LNCAP (cell line): ENCODE data around the gene SIRPB2.

Experiments
- CTCF ChIP-seq: fragments of 450-650 bp; IDR thresholded peaks from 2 replicates; pipeline ENCODE4 v1.5.1; 2017; ENCODE audit warnings: mild to moderate bottlenecking

Gene SIRPB2

GRCh38 chr20:1491281-1491840 is at the start of gene SIRPB2:
Gene SIRPB2, minus strand, starts transcription at chr20:1491420. Its CDS starts 61 bp downstream, at chr20:1491359.
- no peak for TF ChIP-seq CTCF

- no peak for TF ChIP-seq CTCF
Measured at GRCh38 chr20:1539816-1540419, 48.7 kb upstream of the SIRPB2 start.

GRCh38 chr20:1538655-1539054 is 47.4 kb upstream of the SIRPB2 start:
- no peak for TF ChIP-seq CTCF

GRCh38 chr20:1537731-1538058 is 46.5 kb upstream of the SIRPB2 start:
- TF ChIP-seq CTCF = no peak

- TF ChIP-seq CTCF = no peak
Measured at GRCh38 chr20:1536893-1537730, 45.9 kb upstream of the SIRPB2 start.

- no peak for TF ChIP-seq CTCF
Measured at GRCh38 chr20:1535420-1536175, 44.4 kb upstream of the SIRPB2 start.

GRCh38 chr20:1534526-1534925 is 43.3 kb upstream of the SIRPB2 start:
- 0 out of 2 replicates have a peak, but pooled peaks have one; percentile 5 for TF ChIP-seq CTCF
